OCI-LY3 (cell line): ENCODE results near the gene TSKU.

Experiments
- EZH2phosphoT487 ChIP-seq: fragments of 200-600 bp; shearing (Covaris generic); IDR thresholded peaks from 2 replicates; pipeline ENCODE4 v1.6.1; 2018; ENCODE audit warnings: antibody characterized with exemption, mixed run types, low read depth
- TF ChIP-seq, protein P1 (sequence below): fragments of 200-600, 300-600 bp; sonication (generic); IDR thresholded peaks from 2 replicates; pipeline ENCODE4 v1.5.1; 2014; ENCODE audit warnings: antibody characterized with exemption, low read length, low read depth

DNA sequence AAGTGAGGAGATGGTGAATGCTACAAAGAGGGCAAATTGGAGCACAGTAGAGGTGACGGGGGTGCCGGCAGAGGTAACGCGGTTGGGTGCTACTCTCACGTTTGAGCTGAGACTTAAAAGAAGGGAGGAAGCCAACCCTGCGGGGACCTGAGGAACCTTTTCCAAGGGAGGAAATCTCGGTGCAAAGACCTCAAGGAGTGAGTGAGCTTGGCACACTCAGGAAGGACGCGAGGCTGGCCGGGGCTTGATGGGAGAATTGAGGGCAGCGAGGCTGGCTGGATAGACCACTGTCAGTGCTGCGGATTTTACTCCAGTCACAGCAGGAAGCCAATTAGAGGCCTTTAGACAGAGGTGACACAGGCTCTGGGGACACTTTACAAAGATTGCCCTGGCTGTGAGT lies 25.0 kb downstream of the TSKU start:
- TF ChIP-seq, protein P1, sequence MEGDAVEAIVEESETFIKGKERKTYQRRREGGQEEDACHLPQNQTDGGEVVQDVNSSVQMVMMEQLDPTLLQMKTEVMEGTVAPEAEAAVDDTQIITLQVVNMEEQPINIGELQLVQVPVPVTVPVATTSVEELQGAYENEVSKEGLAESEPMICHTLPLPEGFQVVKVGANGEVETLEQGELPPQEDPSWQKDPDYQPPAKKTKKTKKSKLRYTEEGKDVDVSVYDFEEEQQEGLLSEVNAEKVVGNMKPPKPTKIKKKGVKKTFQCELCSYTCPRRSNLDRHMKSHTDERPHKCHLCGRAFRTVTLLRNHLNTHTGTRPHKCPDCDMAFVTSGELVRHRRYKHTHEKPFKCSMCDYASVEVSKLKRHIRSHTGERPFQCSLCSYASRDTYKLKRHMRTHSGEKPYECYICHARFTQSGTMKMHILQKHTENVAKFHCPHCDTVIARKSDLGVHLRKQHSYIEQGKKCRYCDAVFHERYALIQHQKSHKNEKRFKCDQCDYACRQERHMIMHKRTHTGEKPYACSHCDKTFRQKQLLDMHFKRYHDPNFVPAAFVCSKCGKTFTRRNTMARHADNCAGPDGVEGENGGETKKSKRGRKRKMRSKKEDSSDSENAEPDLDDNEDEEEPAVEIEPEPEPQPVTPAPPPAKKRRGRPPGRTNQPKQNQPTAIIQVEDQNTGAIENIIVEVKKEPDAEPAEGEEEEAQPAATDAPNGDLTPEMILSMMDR: no peak
- no peak for TF ChIP-seq EZH2phosphoT487
